GM12801 (cell line): Measurements from ENCODE around the gene PIP5K1B.

ENCODE experiments used
- TF ChIP-seq, protein P1 (sequence below): IDR thresholded peaks from one replicate; pipeline ENCODE4 v1.5.1; 2011; ENCODE audit warnings: control low read depth; ENCODE audit not compliant: insufficient read length; ENCODE audit errors: extremely low read depth

PIP5K1B gene

DNA sequence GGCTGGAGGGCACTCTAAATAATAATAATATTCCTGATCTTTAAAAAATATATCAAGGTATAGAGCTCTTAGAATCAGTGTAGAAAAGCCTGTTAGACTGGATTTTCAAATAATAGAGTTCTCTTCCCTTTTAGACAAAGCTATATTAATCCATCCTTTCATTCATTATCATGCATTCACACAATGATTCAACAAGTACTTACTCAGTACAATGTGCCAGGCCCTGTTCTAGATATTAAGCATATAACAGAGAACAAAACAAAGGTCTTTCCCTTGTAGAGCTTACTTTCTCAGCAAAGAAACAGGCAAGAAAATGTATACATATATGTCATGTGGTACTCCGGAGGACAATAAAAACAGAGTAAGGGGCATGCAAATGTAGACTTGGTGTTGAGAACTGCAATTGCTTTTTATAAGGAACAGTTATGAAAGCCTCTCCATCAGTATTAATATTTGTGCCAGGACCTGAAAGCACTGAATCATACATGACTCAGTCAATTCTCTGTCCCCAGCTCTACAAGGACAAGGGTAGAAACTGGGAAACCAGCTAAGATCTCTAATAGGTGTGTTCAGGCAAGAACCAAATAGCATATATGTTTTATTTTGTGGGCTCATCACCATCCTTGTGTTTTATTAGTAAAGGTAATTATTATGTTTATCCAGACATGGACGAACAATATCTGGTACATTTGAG lies 72.2 kb downstream of the PIP5K1B start:
- TF ChIP-seq, protein P1, sequence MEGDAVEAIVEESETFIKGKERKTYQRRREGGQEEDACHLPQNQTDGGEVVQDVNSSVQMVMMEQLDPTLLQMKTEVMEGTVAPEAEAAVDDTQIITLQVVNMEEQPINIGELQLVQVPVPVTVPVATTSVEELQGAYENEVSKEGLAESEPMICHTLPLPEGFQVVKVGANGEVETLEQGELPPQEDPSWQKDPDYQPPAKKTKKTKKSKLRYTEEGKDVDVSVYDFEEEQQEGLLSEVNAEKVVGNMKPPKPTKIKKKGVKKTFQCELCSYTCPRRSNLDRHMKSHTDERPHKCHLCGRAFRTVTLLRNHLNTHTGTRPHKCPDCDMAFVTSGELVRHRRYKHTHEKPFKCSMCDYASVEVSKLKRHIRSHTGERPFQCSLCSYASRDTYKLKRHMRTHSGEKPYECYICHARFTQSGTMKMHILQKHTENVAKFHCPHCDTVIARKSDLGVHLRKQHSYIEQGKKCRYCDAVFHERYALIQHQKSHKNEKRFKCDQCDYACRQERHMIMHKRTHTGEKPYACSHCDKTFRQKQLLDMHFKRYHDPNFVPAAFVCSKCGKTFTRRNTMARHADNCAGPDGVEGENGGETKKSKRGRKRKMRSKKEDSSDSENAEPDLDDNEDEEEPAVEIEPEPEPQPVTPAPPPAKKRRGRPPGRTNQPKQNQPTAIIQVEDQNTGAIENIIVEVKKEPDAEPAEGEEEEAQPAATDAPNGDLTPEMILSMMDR, result no peak

- TF ChIP-seq, protein P1, result no peak
Measured at GRCh38 chr9:68778635-68779034, 73.6 kb downstream of the PIP5K1B start.

GRCh38 chr9:68779558-68780379 lies 74.7 kb downstream of the PIP5K1B start:
- TF ChIP-seq, protein P1, result no peak

DNA sequence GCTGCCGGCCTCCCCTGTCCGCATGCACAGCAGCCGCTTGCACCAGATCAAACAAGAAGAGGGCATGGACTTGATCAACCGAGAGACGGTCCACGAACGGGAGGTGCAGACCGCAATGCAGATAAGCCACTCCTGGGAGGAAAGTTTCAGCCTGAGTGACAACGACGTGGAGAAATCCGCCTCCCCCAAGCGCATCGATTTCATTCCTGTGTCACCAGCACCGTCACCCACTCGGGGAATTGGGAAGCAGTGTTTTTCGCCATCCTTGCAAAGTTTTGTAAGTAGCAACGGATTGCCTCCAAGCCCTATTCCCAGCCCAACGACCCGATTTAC lies 75.3 kb downstream of the PIP5K1B start:
- TF ChIP-seq, protein P1, result no peak

- TF ChIP-seq, protein P1, result no peak
Measured at GRCh38 chr9:68780720-68781119, 75.7 kb downstream of the PIP5K1B start.

GRCh38 chr9:68781928-68782327 lies 76.9 kb downstream of the PIP5K1B start:
- TF ChIP-seq, protein P1, result no peak

DNA sequence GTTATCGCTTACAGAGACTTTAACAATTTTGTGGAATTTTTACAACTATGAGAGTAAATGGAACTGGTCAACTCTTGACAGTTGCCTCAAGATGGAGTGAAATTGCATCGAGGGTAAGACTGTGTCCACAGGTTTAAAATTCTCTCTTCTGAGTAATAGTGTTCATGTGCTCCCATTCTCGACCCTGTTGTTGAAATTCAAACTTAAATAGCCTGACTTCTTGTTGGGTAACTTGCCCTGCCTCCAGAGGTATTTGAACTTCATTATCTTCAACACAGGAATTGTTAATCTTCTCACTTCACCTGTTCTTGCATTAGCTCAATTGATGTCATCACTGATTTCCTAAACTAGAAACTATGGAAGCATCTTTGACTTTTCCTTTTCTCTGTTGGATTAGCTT lies 77.5 kb downstream of the PIP5K1B start:
- TF ChIP-seq, protein P1, result no peak
